ENCODE data around the gene TSC22D2.

Gene TSC22D2

GRCh38 chr3:150454085-150454484 is 46.0 kb downstream of the TSC22D2 start:
- ChIA-PET CTCF (no interaction called here), POLR2A (no interaction called here)
- DNase-seq (ENCODE audit: extremely low spot score) = no peak
- TF ChIP-seq FOXK2 (IDR thresholded peaks at IDR 0.05) (no peak), CTBP1 (IDR thresholded peaks at IDR 0.05; ENCODE audit: borderline replicate concordance) (no peak), FOXA1 (IDR thresholded peaks at IDR 0.05) (no peak), ZNF384 (IDR thresholded peaks at IDR 0.05) (no peak), L3MBTL2 (conservative IDR thresholded peaks at IDR 0.05) (no peak), TARDBP (IDR thresholded peaks at IDR 0.05) (no peak), SP1 (IDR thresholded peaks at IDR 0.05) (no peak), ELF4 (IDR thresholded peaks at IDR 0.05) (no peak), ARNT (IDR thresholded peaks at IDR 0.05) (no peak), SUZ12 (IDR thresholded peaks at IDR 0.05) (no peak), BHLHE40 (IDR thresholded peaks at IDR 0.05; ENCODE audit: borderline replicate concordance) (no peak), LEF1 (IDR thresholded peaks at IDR 0.05; ENCODE audit: borderline replicate concordance) (no peak), FOXM1 (IDR thresholded peaks at IDR 0.05; ENCODE audit: borderline replicate concordance) (no peak), NFRKB (IDR thresholded peaks at IDR 0.05) (no peak), HDGF (IDR thresholded peaks at IDR 0.05; ENCODE audit: borderline replicate concordance) (no peak), PKNOX1 (IDR thresholded peaks at IDR 0.05) (no peak)

DNA sequence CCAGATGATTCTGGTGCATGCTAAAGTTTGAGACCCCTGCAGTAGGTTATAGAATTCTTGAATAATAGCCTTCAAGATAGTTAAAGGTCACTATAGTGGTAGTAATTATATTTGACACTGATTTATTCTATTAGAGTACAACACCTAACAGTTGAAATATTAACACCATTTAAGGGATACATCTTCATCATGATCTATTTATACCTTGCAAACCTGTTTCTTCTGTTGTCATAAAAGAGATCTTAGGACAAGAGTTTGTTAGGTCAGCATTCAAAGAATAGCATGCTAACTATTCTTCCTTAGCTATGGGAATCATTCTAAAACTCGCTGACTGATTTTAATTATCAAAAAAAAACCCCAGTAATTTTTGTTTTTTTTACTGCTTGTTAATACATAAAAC is 46.5 kb downstream of the TSC22D2 start:
- DNase-seq (ENCODE audit: extremely low spot score) = no peak
- ChIA-PET POLR2A (no interaction called here), CTCF (interaction anchor here (0.5 kb wide), 1 partner anchor 216 kb away, joined by 3 read pairs; no protein-coding TSS in a partner anchor)
- TF ChIP-seq FOXM1 (IDR thresholded peaks at IDR 0.05; ENCODE audit: borderline replicate concordance) (no peak), L3MBTL2 (conservative IDR thresholded peaks at IDR 0.05) (no peak), FOXA1 (IDR thresholded peaks at IDR 0.05) (no peak), ZNF384 (IDR thresholded peaks at IDR 0.05) (no peak), NFRKB (IDR thresholded peaks at IDR 0.05) (no peak), SUZ12 (IDR thresholded peaks at IDR 0.05) (no peak), CTBP1 (IDR thresholded peaks at IDR 0.05; ENCODE audit: borderline replicate concordance) (no peak)

GRCh38 chr3:150455341-150455740 is 47.2 kb downstream of the TSC22D2 start:
- CTCF ChIA-PET = interaction anchor here (0.5 kb wide), 1 partner anchor 216 kb away, joined by 3 read pairs; no protein-coding TSS in a partner anchor
- no peak for TF ChIP-seq ZNF384 (IDR thresholded peaks at IDR 0.05)
- no peak for DNase-seq (ENCODE audit: extremely low spot score)
- POLR2A ChIA-PET = no interaction called here

GRCh38 chr3:150458001-150458400 is 49.9 kb downstream of the TSC22D2 start:
- POLR2A ChIA-PET = no interaction called here
- no peak for DNase-seq (ENCODE audit: extremely low spot score)
- TF ChIP-seq TARDBP (IDR thresholded peaks at IDR 0.05) = no peak
- CTCF ChIA-PET = interaction anchor here (0.6 kb wide), 1 partner anchor 732 kb away, joined by 3 read pairs; no protein-coding TSS in a partner anchor

DNA sequence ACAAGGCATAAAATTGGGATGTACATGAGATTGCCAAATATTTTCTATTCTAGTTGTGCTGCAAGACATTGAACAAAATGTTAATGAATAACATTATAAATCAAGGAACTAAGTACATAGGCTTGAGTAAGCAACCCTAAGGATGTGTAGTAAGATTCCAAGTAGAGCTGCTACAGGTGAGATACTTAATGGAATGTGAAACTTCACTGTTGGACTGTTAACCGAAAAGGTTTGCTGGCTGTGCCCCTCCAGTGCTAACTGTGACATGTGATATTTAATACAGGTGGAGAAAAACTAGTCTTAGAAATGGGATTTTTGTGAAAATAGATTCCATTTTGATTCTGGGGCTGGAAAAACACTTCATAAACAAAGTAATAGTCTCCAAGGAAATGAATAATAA is 52.4 kb downstream of the TSC22D2 start:
- TF ChIP-seq NFRKB (IDR thresholded peaks at IDR 0.05) = no peak
- TF ChIP-seq ARNT (IDR thresholded peaks at IDR 0.05) = no peak
- TF ChIP-seq HDGF (IDR thresholded peaks at IDR 0.05; ENCODE audit: borderline replicate concordance) = no peak
- no peak for TF ChIP-seq TARDBP (IDR thresholded peaks at IDR 0.05)
- no peak for TF ChIP-seq CTBP1 (IDR thresholded peaks at IDR 0.05; ENCODE audit: borderline replicate concordance)
- TF ChIP-seq ZNF384 (IDR thresholded peaks at IDR 0.05) = no peak
- no peak for TF ChIP-seq FOXK2 (IDR thresholded peaks at IDR 0.05)
- TF ChIP-seq FOXA1 (IDR thresholded peaks at IDR 0.05) = no peak
- TF ChIP-seq SP1 (IDR thresholded peaks at IDR 0.05) = no peak
- no peak for TF ChIP-seq L3MBTL2 (conservative IDR thresholded peaks at IDR 0.05)
- TF ChIP-seq PKNOX1 (IDR thresholded peaks at IDR 0.05) = no peak
- no peak for TF ChIP-seq BHLHE40 (IDR thresholded peaks at IDR 0.05; ENCODE audit: borderline replicate concordance)
- TF ChIP-seq FOXM1 (IDR thresholded peaks at IDR 0.05; ENCODE audit: borderline replicate concordance) = no peak
- TF ChIP-seq SUZ12 (IDR thresholded peaks at IDR 0.05) = no peak
- TF ChIP-seq ELF4 (IDR thresholded peaks at IDR 0.05) = no peak
- no peak for TF ChIP-seq LEF1 (IDR thresholded peaks at IDR 0.05; ENCODE audit: borderline replicate concordance)
- DNase-seq (ENCODE audit: extremely low spot score) = no peak
- ChIA-PET CTCF (no interaction called here), POLR2A (no interaction called here)

GRCh38 chr3:150461399-150461798 is 53.3 kb downstream of the TSC22D2 start:
- CTCF ChIA-PET = no interaction called here
- no peak for DNase-seq (ENCODE audit: extremely low spot score)
- POLR2A ChIA-PET = no interaction called here
- TF ChIP-seq TARDBP (IDR thresholded peaks at IDR 0.05) (no peak), FOXK2 (IDR thresholded peaks at IDR 0.05) (no peak), BHLHE40 (IDR thresholded peaks at IDR 0.05; ENCODE audit: borderline replicate concordance) (no peak), FOXA1 (IDR thresholded peaks at IDR 0.05) (no peak), NFRKB (IDR thresholded peaks at IDR 0.05) (no peak), ELF4 (IDR thresholded peaks at IDR 0.05) (no peak), LEF1 (IDR thresholded peaks at IDR 0.05; ENCODE audit: borderline replicate concordance) (no peak), HDGF (IDR thresholded peaks at IDR 0.05; ENCODE audit: borderline replicate concordance) (no peak), CTBP1 (IDR thresholded peaks at IDR 0.05; ENCODE audit: borderline replicate concordance) (no peak), SUZ12 (IDR thresholded peaks at IDR 0.05) (no peak), L3MBTL2 (conservative IDR thresholded peaks at IDR 0.05) (no peak), PKNOX1 (IDR thresholded peaks at IDR 0.05) (no peak), SP1 (IDR thresholded peaks at IDR 0.05) (no peak), FOXM1 (IDR thresholded peaks at IDR 0.05; ENCODE audit: borderline replicate concordance) (no peak), ZNF384 (IDR thresholded peaks at IDR 0.05) (no peak), ARNT (IDR thresholded peaks at IDR 0.05) (no peak)

- ChIA-PET CTCF (no interaction called here), POLR2A (no interaction called here)
- no peak for DNase-seq (ENCODE audit: extremely low spot score)
- TF ChIP-seq PKNOX1 (IDR thresholded peaks at IDR 0.05) (0 out of 2 replicates have a peak, but pooled peaks have one; percentile 26), SP1 (IDR thresholded peaks at IDR 0.05) (no peak)
Observed at GRCh38 chr3:150462108-150462507, 54.0 kb downstream of the TSC22D2 start.
